Suppressor macrophage (primary cell): ENCODE data around the gene POLA1.
"Not testable (repeated sequence)": the region's sequence is repeated elsewhere in the genome, so short reads cannot be mapped to it uniquely, and the experiment has no call there.

Source experiments
- DNase-seq, 4 experiments: peaks; one replicate each; pipeline ENCODE4 v3.0.0-alpha.2; 2020 to 2022
- total RNA-seq, 17 experiments: gene quantifications; one replicate each; lab custom pipeline; 2026; ENCODE audit warnings: mixed read lengths in 6 of 17, inconsistent platforms in 3 of 17; lab: John Stamatoyannopoulos, UW

POLA1 gene
- total RNA-seq, result 15.6 to 54.7 (median 34.3) reads per million in 17 experiments

GRCh38 chrX:24693453-24694202 is at the start of gene POLA1:
TSS of gene POLA1 (plus strand) at chrX:24693918. CDS start at chrX:24693962, 44 bp downstream.
- peak; percentile 93 to 96 (median 95) for DNase-seq

- DNase-seq, result no peak
Observed at GRCh38 chrX:24646006-24646405, 47.7 kb upstream of the POLA1 start.

DNA sequence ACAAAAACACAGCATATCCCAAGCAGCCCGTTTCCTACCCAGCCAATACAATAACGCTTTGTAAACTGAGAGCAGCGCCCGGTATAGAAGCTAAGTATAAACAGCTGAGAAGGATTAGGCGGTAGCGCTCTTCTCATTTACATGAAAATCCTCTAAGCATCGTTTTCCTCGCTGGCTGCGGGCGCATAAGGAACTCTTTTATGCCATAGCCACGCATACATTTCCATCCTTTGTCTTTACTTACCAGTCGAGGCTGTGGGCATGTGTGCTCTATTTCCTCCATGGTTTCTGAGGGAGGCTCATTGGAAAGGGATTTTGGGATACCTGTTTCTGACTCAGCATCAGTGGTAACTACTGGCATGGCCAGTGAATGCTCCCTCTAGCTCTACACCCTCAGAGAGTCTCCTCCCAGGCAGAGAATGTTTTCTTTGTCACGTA is 47.0 kb upstream of the POLA1 start:
- peak in 1 of 4 experiments; percentile 8 for DNase-seq

- peak; percentile 11 to 56 (median 31) for DNase-seq
Observed at GRCh38 chrX:24647257-24648058, 46.3 kb upstream of the POLA1 start, which contains the start of gene PCYT1B. TSS of gene PCYT1B (minus strand) at chrX:24647347. CDS start at chrX:24647105, 242 bp downstream.

DNA sequence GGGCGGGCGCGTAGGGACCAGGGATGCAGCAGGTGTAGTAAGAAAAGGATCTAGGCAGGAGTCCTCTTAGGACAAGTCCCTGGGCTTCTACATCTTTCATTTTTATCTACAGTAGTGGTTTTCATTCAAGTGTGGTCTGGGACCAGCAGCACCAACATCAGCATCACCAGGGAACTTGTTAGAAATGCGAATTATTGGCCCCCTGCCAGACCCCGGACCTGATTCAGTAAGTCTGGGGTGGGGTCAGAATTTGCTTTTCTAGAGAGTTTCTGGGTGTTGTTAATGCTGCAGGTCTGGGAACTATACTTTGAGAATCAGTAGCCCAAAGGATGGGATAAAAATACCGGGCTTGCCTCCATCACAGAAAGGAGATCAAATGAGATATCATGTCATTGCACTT is 45.2 kb upstream of the POLA1 start:
- DNase-seq, result no peak

DNA sequence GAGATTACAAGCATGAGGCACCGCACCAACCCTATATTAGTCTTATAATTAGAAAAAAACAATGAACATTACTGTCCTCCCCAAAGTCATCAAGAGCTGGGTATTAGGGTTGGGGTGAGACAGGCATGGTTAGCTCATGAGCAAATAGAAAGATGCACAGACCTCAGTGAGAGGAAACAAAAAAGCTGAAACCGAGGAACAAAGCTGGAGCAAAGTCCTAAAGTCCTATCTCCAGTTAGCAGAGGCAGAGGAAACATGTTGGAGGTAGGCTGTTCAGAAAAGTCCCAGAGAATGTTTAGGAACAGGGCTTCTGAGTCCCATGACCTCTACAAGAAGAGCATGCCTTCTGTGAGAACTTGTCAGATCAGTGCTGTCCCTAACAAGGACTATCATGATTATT is 41.9 kb upstream of the POLA1 start:
- DNase-seq, result no peak

DNA sequence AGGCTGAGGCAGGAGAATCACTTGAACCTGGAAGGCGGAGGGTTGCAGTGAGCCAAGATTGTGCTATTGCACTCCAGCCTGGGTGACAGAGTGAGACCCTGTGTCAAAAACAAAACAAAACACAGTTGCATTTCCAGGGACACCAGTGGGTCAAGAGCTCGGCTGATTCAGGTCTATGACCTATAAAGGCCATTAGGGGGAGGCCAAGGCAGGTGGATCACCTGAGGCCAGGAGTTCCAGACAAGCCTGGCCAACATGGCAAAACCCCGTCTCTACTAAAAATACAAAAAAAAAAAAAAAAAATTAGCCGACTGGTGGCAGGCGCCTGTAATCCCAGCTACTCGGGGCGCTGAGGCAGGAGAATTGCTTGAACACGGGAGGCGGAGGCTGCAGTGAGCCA is 38.0 kb upstream of the POLA1 start:
- not testable (repeated sequence) for DNase-seq

DNA sequence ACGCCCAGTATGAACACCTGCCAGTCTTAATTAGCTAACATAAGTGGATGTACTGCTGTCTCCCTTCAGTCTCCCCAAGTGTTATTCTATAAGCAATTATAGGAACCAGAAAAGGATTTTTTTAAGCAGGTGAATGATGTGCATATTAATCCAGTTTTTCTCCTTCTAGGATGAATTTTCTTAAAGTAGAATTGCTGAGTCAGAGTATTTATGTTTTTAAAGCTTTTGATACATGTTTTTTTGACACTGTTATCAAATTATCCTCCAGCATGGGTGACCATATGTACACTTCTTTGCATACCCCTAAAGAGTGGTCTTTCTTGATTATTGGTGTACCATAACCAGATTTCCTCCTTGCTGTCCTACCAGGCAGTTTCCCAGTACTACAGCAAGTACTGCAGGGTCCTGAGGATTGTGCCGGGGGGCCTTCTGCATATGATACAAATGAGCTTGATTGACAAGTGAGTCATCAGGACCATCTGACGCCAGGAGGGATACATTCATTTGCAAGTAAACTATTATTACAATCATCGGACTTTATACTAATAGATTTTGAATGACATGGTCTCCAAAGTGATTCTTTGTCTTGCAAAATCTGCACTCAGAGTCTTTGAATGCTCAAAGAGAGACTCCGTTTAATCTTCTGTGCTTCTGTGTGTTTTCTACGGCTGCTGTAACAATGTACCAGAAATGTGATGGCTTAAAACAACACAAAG is 35.9 kb upstream of the POLA1 start:
- DNase-seq, result no peak

DNA sequence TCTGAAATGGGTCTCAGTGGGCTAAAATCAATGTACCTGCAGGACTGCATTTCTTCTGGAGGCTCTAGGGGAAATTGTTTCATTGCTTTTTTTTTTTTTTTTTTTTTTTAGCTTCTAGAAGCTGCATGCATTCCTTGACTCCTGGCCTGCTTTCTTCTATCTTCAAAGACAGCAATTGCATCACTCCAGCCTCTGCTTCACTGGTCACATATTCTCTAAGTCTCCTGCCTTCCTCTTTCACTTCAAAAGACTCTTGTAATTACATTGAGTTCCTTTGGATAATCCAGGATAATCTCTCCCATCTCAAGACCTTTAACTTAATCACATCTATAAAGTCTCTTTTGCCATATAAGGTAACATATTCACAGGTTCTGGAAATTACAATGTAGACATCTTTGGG is 35.3 kb upstream of the POLA1 start:
- no peak for DNase-seq

- no peak for DNase-seq
Observed at GRCh38 chrX:24659106-24659505, 34.6 kb upstream of the POLA1 start.

DNA sequence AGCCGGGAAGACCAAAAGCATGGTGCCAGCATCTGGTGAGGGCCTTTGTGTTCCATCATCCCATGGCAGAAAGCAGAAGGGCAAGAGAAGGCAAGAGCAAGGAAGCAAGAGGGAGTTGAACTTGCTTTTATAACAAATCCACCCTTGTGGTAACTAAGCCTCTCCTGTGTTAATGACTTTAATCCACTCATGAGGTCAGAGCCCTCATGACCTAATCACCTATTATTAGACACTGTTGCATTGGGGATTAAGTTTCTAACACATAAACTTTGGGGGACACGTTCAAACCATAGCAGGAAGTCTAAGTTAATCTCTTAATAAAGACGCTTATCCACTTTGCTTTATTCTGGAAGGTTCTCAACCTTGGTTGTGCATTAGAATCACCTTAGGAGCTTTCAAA is 34.1 kb upstream of the POLA1 start:
- DNase-seq, result no peak

GRCh38 chrX:24661292-24661691 is 32.4 kb upstream of the POLA1 start:
- DNase-seq, result no peak

DNA sequence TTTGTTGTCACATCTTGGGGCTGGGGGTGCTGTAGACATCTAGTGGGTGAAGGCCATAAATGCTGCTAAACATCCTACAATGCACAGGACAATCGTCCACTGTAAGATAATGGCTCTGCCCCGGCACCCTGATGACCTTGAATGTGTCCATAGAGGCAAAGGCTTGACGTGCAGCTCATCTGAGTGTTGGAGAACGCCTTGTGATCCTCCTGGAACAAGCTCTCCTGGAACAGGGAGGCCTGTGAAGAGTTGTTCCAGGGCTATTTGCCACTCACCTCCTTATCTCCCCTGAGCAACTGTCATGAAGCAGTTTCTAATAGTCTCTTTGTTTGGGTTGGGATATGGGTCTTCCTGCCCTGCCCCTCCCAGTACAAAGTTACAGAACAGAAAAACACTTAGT is 31.4 kb upstream of the POLA1 start:
- no peak for DNase-seq

GRCh38 chrX:24668111-24668510 is 25.6 kb upstream of the POLA1 start:
- DNase-seq, result no peak

DNA sequence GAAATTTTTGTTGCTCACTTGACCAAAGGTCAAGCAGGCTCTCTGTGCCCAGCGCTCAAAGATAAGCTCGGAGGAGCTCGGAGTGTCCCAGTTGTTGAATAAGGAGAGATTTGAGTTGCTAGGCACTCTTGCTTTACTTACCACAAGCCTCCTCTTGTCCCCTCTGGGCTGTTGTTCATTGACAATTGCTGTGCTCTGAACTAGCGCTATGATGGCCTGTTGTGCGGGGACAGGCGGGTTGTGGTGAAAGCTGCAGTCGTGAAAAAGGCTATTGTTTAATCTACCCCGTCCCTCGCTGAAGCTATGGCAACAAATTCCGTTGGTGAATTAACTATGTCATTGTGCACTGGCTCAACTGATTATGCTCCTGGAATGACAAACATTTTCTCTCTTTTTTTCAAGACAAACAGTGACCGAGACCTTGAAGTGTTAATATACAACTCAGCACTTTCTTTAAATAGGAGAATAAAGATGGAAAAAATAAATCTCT is 21.0 kb upstream of the POLA1 start:
- DNase-seq, result no peak

GRCh38 chrX:24673424-24673823 is 20.3 kb upstream of the POLA1 start:
- no peak for DNase-seq

DNA sequence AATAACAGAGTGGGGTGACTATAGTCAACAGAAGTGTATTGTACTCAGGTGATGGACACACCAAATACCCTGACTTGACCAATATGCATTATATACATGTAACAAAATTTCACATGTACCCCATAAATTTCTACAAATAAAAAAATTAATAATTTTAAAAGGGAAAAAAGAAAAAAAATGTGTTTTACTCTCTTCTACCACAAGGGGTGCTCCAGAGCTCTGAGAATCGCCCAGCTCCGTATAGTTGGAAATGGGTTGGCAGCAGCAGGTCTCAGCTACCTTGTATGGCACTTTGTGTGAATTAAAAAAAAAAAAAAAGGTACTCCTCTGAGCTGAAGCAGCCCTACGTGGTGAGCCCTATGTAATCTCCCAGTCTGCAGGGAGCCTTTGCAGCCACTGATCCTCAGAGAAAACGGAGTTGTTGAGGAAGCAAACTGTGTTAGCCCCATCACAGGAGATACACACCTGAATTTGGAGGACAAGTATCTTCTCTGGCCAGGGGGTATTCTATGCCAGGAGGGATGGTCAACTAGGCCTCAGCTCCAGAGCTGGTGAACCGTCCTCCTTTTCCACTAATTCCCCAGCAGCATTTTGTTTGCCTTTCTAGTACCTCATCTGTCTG is 17.2 kb upstream of the POLA1 start:
- DNase-seq, result peak in 3 of 4 experiments; percentile 8 to 45 (median 13)

- no peak for DNase-seq
Observed at GRCh38 chrX:24682739-24683432, 10.8 kb upstream of the POLA1 start.

- DNase-seq, result no peak
Observed at GRCh38 chrX:24684048-24684447, 9.7 kb upstream of the POLA1 start.

GRCh38 chrX:24692305-24692704 is 1.4 kb upstream of the POLA1 start:
- DNase-seq, result no peak

DNA sequence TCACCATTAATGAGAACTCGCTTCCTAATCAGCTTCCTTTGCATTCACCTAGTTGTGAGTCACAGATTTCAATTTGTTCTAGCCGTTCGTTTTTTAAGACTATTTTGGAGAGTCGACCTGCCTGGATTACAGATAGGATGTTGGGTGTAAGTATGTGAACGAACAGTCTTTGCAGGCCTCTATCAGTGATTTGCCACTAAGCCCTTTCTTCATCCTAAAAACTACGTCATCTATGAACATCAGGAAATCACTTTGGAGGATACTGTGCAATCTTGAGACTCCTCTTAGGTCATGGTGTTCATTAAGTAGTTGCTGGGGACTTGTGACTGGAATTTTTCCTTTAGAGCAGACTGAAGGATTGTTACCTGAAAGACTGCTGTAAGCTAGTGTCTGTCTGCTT is 1.1 kb downstream of the POLA1 start:
- DNase-seq, result peak in 1 of 4 experiments; percentile 1

DNA sequence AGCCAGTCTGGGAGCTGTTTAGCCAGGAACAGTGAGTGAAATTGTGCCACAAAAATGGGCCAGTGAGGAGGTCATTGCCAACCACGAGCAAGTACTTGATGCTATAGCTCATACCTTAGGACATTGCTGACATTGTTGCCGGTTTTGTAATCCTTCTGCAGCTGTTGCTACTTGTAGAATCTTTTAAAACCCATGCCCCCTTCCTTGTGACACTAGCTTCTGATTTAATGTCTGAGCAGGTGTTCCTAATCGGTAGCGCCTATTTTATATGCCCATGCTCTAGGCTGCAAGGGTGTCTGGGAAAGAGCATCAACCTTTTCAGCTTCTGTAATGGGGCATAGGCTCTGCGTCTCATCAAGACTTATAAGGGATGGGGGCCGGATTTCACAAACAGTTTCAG is 2.6 kb downstream of the POLA1 start:
- DNase-seq, result no peak
